Activated gamma-delta T cell treated with anti-CD3 and anti-CD28 coated beads, Interleukin-2, amount 50 U/mL, for 16 hours (primary cell): ENCODE measurements around the gene TRABD2B.

Source experiments
- DNase-seq: peaks from one replicate; pipeline ENCODE4 v3.0.0-alpha.2; 2020; ENCODE audit warnings: low read depth

TRABD2B gene

DNA sequence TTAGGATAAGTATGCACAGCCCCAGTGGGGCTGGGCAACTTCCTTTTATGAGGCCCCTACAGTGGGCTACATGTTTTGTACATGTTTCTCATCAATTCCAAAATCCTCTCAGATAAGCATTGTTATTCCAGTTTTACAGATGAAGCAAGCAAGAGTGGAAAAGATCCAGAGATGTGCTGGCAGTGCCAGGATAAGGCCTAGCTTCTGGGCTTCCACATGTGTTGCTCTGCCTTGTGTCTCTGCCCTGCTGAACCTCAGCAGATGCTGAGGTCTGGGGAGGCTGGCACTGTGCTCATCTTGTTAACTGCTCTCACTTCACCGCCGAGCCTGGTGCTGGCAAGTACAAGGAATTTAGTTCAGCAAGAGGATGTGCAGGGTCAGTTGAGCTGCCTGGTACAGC is 202.1 kb downstream of the TRABD2B start:
- no peak for DNase-seq

- no peak for DNase-seq
Observed at GRCh38 chr1:47794530-47794929, 202.7 kb downstream of the TRABD2B start.

DNA sequence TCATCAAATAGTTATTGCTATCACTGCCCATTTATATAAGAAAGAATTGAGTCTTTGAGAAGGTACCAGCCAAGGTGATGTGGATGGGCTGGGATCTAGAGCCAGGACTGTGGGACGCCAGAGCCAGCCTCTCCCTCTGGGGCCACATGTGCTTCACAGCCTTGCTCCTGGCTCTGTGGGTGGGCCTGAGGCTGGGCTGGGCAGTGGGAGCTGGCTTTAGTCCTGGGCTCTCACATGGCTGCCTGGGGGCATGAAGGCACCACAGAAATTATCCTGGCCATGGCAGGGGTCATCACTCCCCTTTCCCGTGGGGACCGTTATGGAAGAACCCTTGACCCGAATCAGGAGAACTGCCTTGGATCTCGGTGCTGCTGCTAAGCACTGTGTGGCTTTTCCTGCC is 203.1 kb downstream of the TRABD2B start:
- DNase-seq: no peak

GRCh38 chr1:47793563-47793962 is 203.6 kb downstream of the TRABD2B start:
- DNase-seq: no peak

- no peak for DNase-seq
Observed at GRCh38 chr1:47792779-47793178, 204.4 kb downstream of the TRABD2B start.

DNA sequence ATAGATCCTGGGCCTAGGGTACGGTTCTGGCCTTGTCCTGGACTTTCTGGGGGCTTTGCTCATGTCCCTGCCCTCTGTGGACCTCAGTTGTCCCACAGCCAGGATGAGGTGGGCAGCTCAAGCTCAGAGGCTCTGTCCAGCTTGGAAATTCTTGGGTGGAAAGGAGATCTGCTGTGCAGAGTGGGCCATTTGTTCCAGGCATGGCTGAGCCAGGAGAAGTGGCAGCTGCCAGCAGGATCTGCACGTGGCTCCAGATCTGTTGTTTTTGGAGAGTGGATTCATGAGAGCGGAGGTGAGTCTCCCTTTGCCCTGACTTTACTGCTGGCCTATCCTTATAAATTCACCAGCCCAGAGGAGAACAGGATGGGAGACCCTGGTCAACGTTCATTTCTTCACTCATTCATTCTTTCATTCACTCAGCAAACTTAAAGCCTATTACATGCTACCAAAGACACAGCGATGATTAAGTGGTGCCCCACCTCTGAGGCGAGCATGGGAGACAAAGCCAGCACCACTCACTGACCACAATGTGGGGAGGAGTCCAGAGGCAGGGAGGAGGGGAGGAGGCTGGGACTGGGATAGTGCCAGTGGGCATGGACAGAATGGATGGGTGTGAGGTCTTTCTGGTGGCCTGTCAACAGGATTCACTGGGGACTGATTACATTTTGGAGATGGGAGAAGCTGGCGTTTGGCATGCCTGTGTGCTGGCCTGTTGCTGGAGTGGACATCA is 205.1 kb downstream of the TRABD2B start:
- DNase-seq: no peak

GRCh38 chr1:47788761-47789160 is 208.4 kb downstream of the TRABD2B start:
- no peak for DNase-seq

GRCh38 chr1:47787560-47787959 is 209.6 kb downstream of the TRABD2B start:
- DNase-seq: no peak

- DNase-seq: no peak
Observed at GRCh38 chr1:47786316-47786715, 210.9 kb downstream of the TRABD2B start.

GRCh38 chr1:47785561-47786271 is 211.5 kb downstream of the TRABD2B start:
- no peak for DNase-seq

DNA sequence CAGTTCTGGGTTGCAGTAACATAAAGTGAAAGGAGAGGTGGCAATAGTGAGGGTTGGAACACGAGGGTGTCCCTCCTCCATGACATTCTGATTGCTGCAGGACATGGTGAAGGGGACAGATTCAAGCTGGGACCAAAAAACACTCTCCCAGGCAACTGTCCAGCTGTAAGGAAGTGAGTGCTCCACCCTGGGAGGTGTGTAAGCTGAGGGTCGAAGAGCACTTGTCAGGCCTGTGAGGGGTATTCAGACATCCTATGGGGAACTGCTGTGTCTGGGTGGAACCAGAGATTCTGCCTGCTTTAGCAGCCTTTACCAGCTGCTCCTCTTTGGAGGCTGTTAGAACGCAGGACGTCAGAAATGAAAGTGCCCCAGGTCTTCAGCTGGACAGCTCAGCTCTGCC is 212.1 kb downstream of the TRABD2B start:
- no peak for DNase-seq

GRCh38 chr1:47784497-47784822 is 212.7 kb downstream of the TRABD2B start:
- DNase-seq: no peak

DNA sequence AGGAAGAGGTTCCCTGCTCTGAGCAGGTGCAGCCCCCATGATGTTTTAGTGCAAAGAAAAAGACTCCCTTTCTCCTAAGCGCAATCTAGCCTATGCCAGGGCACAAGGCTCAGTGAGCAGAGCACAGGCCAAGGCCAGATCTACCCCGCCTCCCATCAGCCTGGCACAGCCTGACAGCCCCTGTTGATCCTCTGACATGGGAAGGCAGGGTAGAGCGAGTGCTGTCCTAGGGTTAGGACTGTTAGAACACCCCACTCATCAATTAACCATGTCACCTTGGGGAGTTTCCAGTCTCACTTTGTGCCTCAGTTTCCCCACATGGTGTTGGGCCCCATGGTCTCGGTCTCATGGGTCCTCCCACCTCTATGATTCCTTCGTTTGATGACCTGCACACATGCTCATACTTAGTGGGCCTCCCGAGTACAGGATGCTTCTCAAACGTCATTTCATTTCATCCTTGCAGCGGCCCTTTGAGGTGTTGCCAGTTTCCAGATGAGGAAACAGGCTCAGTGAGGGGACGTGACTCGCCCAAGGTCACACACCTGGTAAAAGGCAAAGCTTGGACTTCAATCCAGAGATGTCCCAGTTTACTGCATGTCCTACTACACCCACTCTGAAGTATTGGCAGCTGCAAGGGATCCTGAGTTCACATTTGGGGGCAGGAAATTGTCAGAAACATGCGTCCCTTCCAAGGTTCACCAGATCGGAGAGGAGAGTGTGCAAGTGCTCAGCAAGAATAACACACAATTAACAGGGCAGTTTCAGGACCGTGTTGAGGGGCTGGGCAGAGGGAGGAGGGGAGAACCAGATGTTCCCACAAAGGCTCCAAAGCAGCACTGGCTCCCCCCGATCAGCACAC is 213.3 kb downstream of the TRABD2B start:
- no peak for DNase-seq

DNA sequence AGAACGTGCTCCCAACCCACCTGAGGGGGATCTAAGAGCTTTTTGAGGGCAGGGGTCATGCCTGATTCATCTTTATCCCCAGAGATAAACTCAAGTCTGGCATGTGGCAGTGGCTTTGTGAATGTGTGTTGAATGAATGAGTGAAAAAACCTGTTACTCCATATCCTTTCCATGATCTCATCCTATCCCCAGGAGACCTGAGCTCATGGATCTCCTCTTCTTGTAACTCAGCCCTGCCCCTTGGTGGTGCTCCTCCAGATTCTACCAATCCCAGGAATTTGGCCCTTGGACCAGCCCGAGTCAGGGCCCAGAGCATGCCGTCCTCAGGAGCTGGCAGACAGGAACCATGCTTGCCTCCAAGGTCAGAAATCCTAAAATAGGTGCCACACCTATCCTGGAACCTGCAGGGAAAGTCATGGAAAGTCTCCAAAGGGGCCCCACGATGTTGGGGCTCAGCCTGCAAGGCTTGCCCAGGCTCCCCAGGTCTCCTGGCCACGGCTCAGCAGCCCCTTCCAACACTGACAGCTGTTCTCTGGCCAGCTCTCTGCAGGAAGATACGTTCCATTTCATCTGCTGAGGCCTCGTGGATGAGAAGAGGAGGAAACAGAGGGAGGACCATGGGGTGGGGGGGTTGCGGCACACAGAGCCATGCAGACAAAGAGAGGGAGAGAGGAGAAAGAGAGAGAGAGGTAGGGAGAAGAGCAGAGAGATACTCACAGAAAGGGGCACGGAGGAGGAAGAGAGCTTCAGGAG is 214.6 kb downstream of the TRABD2B start:
- no peak for DNase-seq

- DNase-seq: no peak
Observed at GRCh38 chr1:47781171-47781959, 215.8 kb downstream of the TRABD2B start.

GRCh38 chr1:47780469-47780995 is 216.7 kb downstream of the TRABD2B start:
- no peak for DNase-seq

DNA sequence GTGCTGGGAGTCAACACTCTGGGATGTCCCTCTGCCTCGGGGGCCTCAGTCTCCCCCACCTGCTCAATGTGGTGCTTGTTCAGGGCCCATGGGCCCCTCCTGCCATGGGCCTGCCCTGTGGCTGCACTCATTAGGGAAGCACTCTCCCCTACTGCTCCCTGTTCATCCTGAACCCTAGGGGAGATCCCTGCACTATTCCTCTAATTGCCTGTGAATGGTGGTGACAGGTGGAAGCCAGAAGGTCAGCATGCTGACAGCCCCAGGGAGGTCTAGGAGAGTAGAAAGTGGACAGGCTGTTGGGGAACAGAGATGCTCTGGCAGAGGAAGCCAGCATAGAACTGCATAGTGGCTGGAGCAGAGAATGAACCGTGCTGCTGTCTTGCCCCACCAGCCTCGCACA is 217.6 kb downstream of the TRABD2B start:
- DNase-seq: no peak

DNA sequence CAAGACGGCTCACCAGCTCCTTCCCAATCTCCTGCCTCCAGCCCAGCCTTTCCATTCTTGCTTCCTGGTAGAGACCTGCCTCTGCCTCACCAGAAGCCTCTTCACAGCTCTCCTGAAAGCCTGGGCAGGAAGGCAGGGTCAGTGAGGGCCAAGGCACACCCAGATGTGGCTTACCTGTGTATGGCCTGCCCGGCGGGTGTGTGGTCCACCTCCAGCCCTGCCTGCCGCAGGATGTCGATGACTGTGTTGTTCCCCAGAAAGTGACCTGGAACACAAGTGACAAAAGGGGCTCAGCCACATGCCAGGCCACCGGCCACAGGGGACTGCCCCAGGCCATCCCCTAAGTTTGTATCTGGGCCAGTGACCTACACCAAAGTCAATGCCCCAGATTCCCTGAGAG is 218.9 kb downstream of the TRABD2B start:
- no peak for DNase-seq

DNA sequence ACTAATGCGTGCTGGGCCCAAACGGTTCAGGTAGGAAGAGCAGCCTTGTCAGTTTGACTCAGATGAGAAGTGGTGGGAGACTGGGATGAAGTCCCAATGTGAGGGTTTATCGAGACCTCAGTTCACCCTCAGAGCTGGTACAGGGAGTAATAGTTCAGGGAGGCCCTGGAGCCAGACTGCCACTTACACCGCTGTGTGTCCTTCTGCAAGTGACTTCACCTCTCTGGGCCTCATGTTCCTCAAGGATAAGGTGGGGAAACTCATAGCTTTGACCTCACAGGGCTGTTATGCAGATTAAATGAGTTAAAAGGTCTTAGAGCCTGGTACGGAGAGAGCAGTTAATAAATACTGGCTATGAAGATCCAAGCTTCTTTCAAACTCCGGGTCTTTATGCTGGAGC is 219.9 kb downstream of the TRABD2B start:
- no peak for DNase-seq

DNA sequence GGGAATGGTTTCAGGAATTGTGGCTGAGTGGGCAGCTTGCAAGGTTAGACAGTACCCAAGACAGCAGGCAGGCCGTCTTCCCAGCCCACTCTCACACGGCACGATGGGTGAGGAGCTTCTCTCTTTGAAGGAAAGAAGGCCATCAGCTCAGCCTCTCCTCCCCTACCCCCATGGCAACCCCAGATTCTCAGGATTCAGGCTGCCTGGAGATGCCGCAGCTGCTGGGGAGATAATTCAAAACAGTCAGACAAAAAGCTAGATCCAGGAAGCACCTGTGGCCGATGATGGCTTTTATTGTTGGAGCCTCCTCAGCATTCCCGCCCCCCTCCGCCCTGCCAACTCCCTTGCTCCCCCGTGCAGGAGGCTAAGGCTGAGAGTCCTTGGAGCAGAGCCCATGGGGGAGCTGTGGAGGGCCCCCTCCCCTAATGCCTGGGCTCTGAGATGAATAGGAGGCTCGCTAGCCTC is 220.5 kb downstream of the TRABD2B start:
- no peak for DNase-seq
